B cell (primary cell): ENCODE results near the gene LSP1. TPM values are rescaled to one million over a fixed set of nuclear protein-coding genes. Genes with fewer than 3 reads are reported as not detected.

ENCODE experiments used
- ATAC-seq: fragments of 200-7000 bp; cut with Tn5 transposase; one replicate; pipeline ENCODE4 v1.10.0; 2021; ENCODE audit warnings: low read depth, mild to moderate bottlenecking, moderate number of reproducible peaks, moderate library complexity
- CTCF ChIA-PET: fragments of 350-600 bp; sonication (Branson Sonifier 250); formaldehyde crosslinking; loops from one replicate; lab custom pipeline; 2021; ENCODE audit warnings: antibody characterized with exemption, inconsistent platforms; lab: Charles Lee
- POLR2A ChIA-PET: fragments of 350-600 bp; sonication (Branson Sonifier 250); formaldehyde crosslinking; loops from one replicate; lab custom pipeline; 2021; ENCODE audit warnings: antibody characterized with exemption; lab: Charles Lee
- DNase-seq: peaks from one replicate; pipeline ENCODE4 v3.0.0; 2013
- H2AFZ ChIP-seq: 2 replicates; pipeline ENCODE4 v1.6.1; 2012; ENCODE audit warnings: mild to moderate bottlenecking, low read depth, low read length; ENCODE audit not compliant: insufficient read depth, poor library complexity, severe bottlenecking
- H3K27ac ChIP-seq, 2 donors: 1 replicate in 1 of 2; 2 replicates in 1 of 2; pipeline ENCODE4 v1.5.1; 2012 to 2013; ENCODE audit warnings: low read length in 2 of 2, mild to moderate bottlenecking in 2 of 2, moderate library complexity in 1 of 2
- H3K27me3 ChIP-seq, 4 experiments: fragments of 200-600 bp in 1 of 4; sonication (generic) in 1 of 4; replicated peaks in 1 of 4; 1 replicate in 2 of 4; 2 replicates in 2 of 4; pipeline versions ENCODE4 v1.6.1 to v1.7.0; 2013 to 2016; ENCODE audit warnings: low read length in 3 of 4, mild to moderate bottlenecking in 2 of 4, mixed read lengths in 1 of 4, moderate library complexity in 1 of 4; ENCODE audit not compliant: insufficient read depth in 4 of 4, control insufficient read depth in 3 of 4; ENCODE audit errors: control extremely low read depth in 1 of 4
- H3K36me3 ChIP-seq, 2 experiments: replicated peaks in 1 of 2; 1 replicate in 1 of 2; 2 replicates in 1 of 2; pipeline versions ENCODE4 v1.6.1 to v1.7.1; 2013; ENCODE audit warnings: low read length in 1 of 2; ENCODE audit not compliant: insufficient read depth in 2 of 2, control insufficient read depth in 1 of 2; ENCODE audit errors: control extremely low read depth in 1 of 2, extremely low read depth in 1 of 2
- H3K4me1 ChIP-seq, 2 donors: fragments of 200-600 bp in 1 of 2; sonication (generic) in 1 of 2; 1 replicate in 1 of 2; 2 replicates in 1 of 2; pipeline versions ENCODE4 v1.5.1 to v1.6.1; 2013 to 2017; ENCODE audit warnings: low read length in 2 of 2; ENCODE audit not compliant: control insufficient read depth in 2 of 2, insufficient read depth in 2 of 2
- H3K4me2 ChIP-seq: replicated peaks from 2 replicates; pipeline ENCODE3; 2012; ENCODE audit warnings: mild to moderate bottlenecking, low read depth, low read length; ENCODE audit not compliant: poor library complexity, severe bottlenecking
- H3K4me3 ChIP-seq, 5 experiments: fragments of 200-600 bp in 1 of 5; sonication (generic) in 1 of 5; 1 replicate in 3 of 5; 2 replicates in 2 of 5; pipeline versions ENCODE4 v1.5.1 to v1.7.0; 2011 to 2016; ENCODE audit warnings: low read length in 4 of 5, mild to moderate bottlenecking in 4 of 5, low read depth in 2 of 5, control low read depth in 1 of 5, moderate library complexity in 1 of 5; ENCODE audit not compliant: insufficient read depth in 1 of 5; ENCODE audit errors: control extremely low read depth in 1 of 5, extremely low read depth in 1 of 5
- H3K79me2 ChIP-seq: fragments of 200-600 bp; sonication (generic); one replicate; pipeline ENCODE4 v1.6.0; 2016; ENCODE audit warnings: low read length; ENCODE audit not compliant: control insufficient read depth, insufficient read depth
- H3K9ac ChIP-seq: fragments of 200-600 bp; sonication (generic); 2 replicates; pipeline ENCODE4 v1.6.1; 2017; ENCODE audit warnings: mild to moderate bottlenecking, low read length, moderate library complexity
- H3K9me3 ChIP-seq, 3 donors: one replicate each; pipeline versions ENCODE4 v1.6.1 to v1.7.1; 2013; ENCODE audit warnings: low read length in 2 of 3; ENCODE audit not compliant: control insufficient read depth in 2 of 3, insufficient read depth in 1 of 3; ENCODE audit errors: control extremely low read depth in 1 of 3
- H4K20me1 ChIP-seq: 2 replicates; pipeline ENCODE4 v1.6.0; 2012; ENCODE audit warnings: mild to moderate bottlenecking, low read length; ENCODE audit not compliant: insufficient read depth, control insufficient read depth, poor library complexity, severe bottlenecking
- H3K27ac Mint-ChIP-seq: one replicate; pipeline ENCODE4 v1.8.0; 2021; ENCODE audit warnings: mixed read lengths
- H3K27me3 Mint-ChIP-seq: one replicate; pipeline ENCODE4 v1.8.0; 2021; ENCODE audit warnings: mixed read lengths
- H3K4me1 Mint-ChIP-seq: one replicate; pipeline ENCODE4 v1.8.0; 2021; ENCODE audit warnings: mixed read lengths
- H3K4me3 Mint-ChIP-seq: one replicate; pipeline ENCODE4 v1.8.0; 2021; ENCODE audit warnings: mixed read lengths
- H3K9me3 Mint-ChIP-seq: one replicate; pipeline ENCODE4 v1.8.0; 2022; ENCODE audit warnings: mixed read lengths; ENCODE audit not compliant: insufficient read depth
- EZH2 ChIP-seq: IDR thresholded peaks from 2 replicates; pipeline ENCODE4 v1.6.1; 2012; ENCODE audit warnings: borderline replicate concordance, low read depth, mild to moderate bottlenecking, moderate library complexity, low read length; ENCODE audit not compliant: insufficient read depth, poor library complexity, severe bottlenecking
- WGBS: methylation state at CpG from one replicate; pipeline ENCODE4 v1.1.5; 2013; ENCODE audit warnings: missing lambda C conversion rate; ENCODE audit not compliant: insufficient coverage; 5-methylcytosine and 5-hydroxymethylcytosine counted together
- intact Hi-C: fragments of 100-400 bp; cut with micrococcal nuclease; formaldehyde crosslinking; loops from one replicate; pipeline ENCODE4 v1.10.0; 2022
- polyA plus RNA-seq: library from polyadenylated mRNA; depleted of rRNA; stranded (reverse); fragments of >200 nt; gene quantifications from 2 replicates; pipeline ENCODE4 v1.2.3, GENCODE V29; 2012
- total RNA-seq, 2 donors: library from RNA; stranded (reverse); fragments of 120-200 nt in 1 of 2; gene quantifications; 1 replicate in 1 of 2; 2 replicates in 1 of 2; pipeline versions ENCODE4 v1.2.3 to v1.2.4, GENCODE V29; 2013 to 2022
- TF ChIP-seq, protein P1 (sequence below): fragments of 200-600 bp; IDR thresholded peaks from one replicate; pipeline ENCODE4 v1.8.0; 2022; ENCODE audit warnings: antibody characterized with exemption, mild to moderate bottlenecking

The LSP1 gene
- total and polyA plus RNA-seq, 2 donors (not counting 1 experiment from before 2014, with no cell fraction given), result 249 to 446 TPM

DNA sequence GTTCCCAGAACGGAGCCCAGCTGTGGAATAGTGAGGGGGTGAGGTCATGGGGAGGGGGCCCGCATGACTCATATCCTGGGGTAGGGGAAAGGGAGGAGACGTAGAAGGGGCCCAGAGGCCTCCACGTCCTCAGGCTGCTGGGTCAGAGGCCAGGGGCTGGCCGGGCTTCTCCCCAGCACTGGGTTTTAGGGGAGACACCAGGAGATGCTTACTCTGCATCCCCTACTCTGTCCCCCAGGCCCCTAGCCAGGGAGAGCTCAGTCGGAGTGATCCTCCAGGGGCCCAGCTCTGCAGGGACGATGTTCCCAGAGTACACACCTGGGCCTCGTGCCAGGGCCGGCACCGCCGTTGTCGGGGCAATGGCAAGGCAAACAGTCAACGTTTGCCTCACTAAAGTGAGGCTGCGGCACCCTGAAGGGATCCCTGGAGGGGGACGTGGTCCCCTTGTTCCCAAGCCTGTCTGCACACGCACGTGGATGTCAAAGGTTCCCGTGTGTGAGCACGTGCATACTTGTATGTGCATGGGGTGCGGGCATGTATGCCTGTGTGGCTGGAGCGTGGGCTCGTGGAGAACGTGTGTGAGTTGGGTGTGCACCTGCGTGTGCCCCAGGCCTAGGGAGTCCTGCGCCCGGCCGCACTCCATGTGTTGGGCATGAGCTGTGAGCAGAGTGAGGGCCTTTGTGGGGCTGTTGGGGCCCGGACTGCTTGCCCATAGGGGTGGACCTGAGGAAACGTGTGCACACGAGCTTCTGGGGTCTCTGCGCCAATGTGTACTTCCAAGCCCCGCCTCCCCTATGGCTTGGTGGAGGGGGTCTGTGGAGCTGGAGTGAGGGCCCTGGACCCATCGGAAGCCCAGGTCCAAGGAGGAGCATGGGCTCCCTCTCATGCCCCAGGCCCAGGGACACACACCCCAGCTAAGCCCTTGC is 24.6 kb downstream of the LSP1 start:
- H2AFZ ChIP-seq, result no peak overlapping the region
- intact Hi-C loops, result no loop called here
- Mint-ChIP-seq H3K9me3 (no peaks in the 10 kb centered on the region), H3K4me1 (peaks cover 63% of the 10 kb centered on the region), H3K27ac (peak overlapping the region; percentile 63), H3K27me3 (no peaks in the 10 kb centered on the region), H3K4me3 (peak overlapping the region; percentile 23)
- no peak for DNase-seq
- ChIA-PET CTCF (interaction anchor here (0.7 to 2.2 kb wide), 5 partner anchors 22 to 274 kb away, joined by 3 to 10 read pairs (median 6); no protein-coding TSS in a partner anchor), POLR2A (interaction anchor here (0.6 kb wide), 1 partner anchor 27 kb away, joined by 3 read pairs; no protein-coding TSS in a partner anchor)
- H3K27me3 ChIP-seq, result no peaks in the 10 kb centered on the region
- TF ChIP-seq, protein P1, sequence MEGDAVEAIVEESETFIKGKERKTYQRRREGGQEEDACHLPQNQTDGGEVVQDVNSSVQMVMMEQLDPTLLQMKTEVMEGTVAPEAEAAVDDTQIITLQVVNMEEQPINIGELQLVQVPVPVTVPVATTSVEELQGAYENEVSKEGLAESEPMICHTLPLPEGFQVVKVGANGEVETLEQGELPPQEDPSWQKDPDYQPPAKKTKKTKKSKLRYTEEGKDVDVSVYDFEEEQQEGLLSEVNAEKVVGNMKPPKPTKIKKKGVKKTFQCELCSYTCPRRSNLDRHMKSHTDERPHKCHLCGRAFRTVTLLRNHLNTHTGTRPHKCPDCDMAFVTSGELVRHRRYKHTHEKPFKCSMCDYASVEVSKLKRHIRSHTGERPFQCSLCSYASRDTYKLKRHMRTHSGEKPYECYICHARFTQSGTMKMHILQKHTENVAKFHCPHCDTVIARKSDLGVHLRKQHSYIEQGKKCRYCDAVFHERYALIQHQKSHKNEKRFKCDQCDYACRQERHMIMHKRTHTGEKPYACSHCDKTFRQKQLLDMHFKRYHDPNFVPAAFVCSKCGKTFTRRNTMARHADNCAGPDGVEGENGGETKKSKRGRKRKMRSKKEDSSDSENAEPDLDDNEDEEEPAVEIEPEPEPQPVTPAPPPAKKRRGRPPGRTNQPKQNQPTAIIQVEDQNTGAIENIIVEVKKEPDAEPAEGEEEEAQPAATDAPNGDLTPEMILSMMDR, result no peak
- no peak for TF ChIP-seq EZH2
- H4K20me1 ChIP-seq, result peaks cover 100% of the 10 kb centered on the region
- peaks cover 0 to 30% of the 10 kb centered on the region in 2 experiments for H3K36me3 ChIP-seq
- 74% methylated on average over 31 of the region's 33 CpGs for WGBS
- H3K4me1 ChIP-seq, result peaks cover 41 to 82% of the 10 kb centered on the region in 2 donors
- no peaks in the 10 kb centered on the region for H3K9me3 ChIP-seq
- no peak overlapping the region for H3K9ac ChIP-seq
- H3K4me3 ChIP-seq, result no peak overlapping the region
- H3K27ac ChIP-seq, result no peak overlapping the region
- ATAC-seq, result no peak
- H3K4me2 ChIP-seq, result no peak overlapping the region
- peaks cover 77% of the 10 kb centered on the region for H3K79me2 ChIP-seq
